ENCODE results near the gene TRPM2.

The TRPM2 gene

DNA sequence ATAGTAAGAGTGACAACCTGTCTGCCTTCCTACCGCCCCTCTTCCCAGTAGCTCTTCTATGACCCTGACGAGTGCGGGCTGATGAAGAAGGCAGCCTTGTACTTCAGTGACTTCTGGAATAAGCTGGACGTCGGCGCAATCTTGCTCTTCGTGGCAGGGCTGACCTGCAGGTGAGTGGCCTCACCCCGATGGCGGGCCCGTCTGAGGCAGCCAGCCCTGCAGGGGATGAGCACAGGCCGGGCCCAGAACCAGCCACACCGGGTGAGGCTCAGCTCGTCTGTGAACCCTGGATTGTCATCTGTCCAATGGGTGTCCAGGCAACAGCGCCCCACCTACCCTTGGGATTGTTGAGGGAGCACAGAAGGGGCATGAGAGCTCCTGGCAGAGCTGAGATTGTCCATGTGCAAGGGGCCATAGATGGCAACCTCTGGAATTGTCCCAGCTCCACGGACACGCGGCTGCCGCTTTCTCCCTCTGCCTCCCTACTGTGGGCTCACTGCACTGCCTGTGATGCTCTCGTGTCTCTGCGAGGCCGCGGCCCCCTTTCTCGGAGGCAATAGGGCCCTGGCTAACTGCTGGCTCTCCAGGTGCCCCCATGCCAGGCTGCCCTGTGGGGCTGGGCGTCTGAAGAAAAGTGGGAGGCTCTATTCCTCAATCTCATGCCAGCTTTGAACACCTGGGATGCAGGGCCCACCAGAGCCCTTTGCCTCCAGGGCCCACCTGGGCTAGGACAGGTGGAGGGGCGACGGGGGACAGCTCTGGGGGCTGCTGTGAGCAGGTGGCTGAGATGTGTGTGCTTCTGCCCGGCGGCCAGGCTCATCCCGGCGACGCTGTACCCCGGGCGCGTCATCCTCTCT is 51.9 kb downstream of the TRPM2 start:
- TF ChIP-seq, protein P1, sequence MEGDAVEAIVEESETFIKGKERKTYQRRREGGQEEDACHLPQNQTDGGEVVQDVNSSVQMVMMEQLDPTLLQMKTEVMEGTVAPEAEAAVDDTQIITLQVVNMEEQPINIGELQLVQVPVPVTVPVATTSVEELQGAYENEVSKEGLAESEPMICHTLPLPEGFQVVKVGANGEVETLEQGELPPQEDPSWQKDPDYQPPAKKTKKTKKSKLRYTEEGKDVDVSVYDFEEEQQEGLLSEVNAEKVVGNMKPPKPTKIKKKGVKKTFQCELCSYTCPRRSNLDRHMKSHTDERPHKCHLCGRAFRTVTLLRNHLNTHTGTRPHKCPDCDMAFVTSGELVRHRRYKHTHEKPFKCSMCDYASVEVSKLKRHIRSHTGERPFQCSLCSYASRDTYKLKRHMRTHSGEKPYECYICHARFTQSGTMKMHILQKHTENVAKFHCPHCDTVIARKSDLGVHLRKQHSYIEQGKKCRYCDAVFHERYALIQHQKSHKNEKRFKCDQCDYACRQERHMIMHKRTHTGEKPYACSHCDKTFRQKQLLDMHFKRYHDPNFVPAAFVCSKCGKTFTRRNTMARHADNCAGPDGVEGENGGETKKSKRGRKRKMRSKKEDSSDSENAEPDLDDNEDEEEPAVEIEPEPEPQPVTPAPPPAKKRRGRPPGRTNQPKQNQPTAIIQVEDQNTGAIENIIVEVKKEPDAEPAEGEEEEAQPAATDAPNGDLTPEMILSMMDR (IDR thresholded peaks at IDR 0.05; ENCODE audit: insufficient read depth, missing control alignments) = no peak
- FAIRE-seq (no peak), DNase-seq (ENCODE audit: insufficient read length, low spot score) (no peak)

DNA sequence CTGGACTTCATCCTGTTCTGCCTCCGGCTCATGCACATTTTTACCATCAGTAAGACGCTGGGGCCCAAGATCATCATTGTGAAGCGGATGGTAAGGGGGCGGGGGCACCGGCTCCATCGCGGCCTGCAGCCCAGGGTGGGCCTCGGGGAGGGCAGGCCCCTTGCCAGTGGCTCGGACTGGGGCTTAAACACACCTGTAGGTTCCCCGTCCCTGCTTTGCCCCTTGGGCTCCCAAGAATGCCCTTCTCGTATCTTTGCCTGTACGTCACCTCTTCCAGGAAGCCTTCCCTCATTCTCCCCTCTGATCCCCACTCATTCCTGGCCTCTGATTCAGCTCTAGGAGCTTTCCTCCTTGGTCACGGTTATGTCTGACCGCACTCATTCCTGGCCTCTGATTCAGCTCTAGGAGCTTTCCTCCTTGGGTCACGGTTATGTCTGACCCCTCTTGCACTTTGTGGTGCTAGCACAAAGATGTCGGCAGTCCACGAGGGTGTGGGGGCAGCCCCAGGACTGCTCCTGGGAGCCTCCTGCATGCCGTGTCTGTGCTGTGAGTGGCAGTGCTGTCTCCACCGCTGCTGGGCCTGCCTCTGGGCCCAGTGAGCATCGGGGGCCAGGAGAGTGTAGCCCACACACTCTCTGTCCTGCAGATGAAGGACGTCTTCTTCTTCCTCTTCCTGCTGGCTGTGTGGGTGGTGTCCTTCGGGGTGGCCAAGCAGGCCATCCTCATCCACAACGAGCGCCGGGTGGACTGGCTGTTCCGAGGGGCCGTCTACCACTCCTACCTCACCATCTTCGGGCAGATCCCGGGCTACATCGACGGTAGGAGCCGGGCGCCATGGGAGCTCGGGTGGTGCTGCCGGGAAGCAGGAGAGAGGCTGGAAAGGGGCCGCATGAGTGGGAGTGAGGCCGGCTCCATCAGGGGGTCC is 52.8 kb downstream of the TRPM2 start:
- TF ChIP-seq, protein P1 (IDR thresholded peaks at IDR 0.05; ENCODE audit: insufficient read depth, missing control alignments) = no peak
- DNase-seq (ENCODE audit: insufficient read length, low spot score) = no peak
- FAIRE-seq = no peak

DNA sequence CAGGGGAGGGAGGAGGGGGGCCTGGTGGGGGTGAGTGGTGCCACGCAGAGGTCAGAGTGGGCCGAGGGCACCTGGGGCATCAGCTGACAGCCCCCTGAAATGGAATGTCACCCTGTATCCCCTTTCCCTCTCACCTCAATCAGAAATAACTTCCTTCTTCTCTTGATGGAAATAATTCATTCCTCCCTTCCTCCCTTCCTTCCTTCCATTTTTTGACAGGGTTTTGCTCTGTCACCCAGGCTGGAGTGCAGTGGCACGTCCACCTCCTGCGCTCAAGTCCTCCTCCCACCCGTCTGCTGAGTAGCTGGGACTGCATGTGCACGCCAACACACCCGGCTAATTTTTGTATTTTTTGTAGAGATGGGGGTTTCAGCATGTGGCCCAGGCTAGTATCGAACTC is 53.5 kb downstream of the TRPM2 start:
- TF ChIP-seq, protein P1 (IDR thresholded peaks at IDR 0.05; ENCODE audit: insufficient read depth, missing control alignments) = no peak
- FAIRE-seq = no peak
- DNase-seq (ENCODE audit: insufficient read length, low spot score) = no peak

DNA sequence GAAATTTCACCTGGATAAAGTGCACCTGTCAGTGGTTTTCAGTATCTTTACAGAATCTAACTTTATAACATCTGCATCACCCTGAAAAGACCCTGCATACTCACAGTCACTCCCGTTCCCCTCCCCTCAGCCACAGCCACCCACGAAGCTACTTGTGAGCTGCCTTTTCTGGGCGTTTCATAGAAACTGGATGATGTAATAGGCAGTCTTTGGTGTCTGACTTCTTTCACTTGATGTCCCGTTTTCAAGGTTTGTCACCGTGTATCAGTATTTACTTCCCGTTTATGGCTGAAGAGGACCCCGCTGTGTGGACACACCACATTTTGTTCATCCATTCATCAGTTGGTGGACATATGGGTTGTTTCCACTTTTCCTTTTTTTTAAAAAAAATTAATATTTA is 54.1 kb downstream of the TRPM2 start:
- no peak for FAIRE-seq
- TF ChIP-seq, protein P1 (IDR thresholded peaks at IDR 0.05; ENCODE audit: insufficient read depth, missing control alignments) = no peak

DNA sequence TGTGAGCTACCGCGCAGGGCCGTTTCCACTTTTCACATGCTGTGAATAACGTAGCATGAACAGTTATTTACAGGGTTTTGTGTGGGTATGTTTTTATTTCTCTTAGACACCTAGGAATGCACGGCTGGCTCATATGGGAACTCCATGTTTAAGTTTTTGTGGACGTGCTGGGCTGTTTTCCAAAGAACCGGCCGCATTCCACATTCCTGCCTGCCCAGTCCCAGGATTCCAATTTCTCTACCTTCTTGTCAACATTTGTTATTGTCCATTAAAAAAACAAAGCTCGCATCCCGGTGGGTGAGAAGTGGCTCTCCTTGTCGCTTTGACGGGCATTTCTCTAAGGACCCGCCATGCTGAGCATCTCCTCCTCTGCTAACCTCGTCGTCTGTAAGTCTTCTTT is 54.8 kb downstream of the TRPM2 start:
- DNase-seq (ENCODE audit: insufficient read length, low spot score) (no peak), FAIRE-seq (no peak)
- TF ChIP-seq, protein P1 (IDR thresholded peaks at IDR 0.05; ENCODE audit: insufficient read depth, missing control alignments) = no peak

More for the DNA sequence above, 54.1 kb downstream of the TRPM2 start:
- DNase-seq (ENCODE audit: insufficient read length, low spot score) = no peak

DNA sequence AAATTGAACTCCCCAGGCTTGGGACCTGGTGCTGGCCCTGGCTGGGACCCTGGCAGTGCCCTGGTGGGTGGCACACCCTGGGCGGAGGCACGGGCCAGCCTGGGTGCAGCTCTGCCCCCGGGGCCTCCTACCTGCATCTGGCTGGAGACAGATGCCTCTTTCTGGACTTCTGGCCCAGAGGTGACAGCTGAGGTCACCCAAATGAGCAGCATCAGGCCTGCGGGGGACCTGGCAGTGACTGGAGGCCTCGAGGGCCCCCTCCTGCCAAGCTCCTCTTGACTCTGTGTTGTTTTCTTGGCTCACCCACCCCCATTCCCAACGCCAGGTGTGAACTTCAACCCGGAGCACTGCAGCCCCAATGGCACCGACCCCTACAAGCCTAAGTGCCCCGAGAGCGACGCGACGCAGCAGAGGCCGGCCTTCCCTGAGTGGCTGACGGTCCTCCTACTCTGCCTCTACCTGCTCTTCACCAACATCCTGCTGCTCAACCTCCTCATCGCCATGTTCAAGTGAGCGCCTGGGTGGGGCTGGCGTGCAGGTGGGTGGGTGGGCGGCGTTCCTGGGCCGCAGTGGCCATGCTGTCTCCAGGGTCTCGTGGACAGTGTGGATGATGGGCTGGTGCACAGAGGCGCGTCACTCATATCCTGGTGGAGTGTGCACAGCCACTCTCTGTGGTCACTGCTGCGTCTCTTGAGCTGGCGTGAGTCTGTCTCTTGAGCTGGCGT is 60.3 kb downstream of the TRPM2 start:
- TF ChIP-seq, protein P1 (IDR thresholded peaks at IDR 0.05; ENCODE audit: insufficient read depth, missing control alignments) = no peak
- FAIRE-seq (no peak), DNase-seq (ENCODE audit: insufficient read length, low spot score) (no peak)
